ENCODE data around the gene GRIN2D. TPM values are rescaled to one million over a fixed set of nuclear protein-coding genes. Genes with fewer than 3 reads are reported as not detected.

The GRIN2D gene
- total RNA-seq, 1 donor from 2014 or later = 0.34 TPM

DNA sequence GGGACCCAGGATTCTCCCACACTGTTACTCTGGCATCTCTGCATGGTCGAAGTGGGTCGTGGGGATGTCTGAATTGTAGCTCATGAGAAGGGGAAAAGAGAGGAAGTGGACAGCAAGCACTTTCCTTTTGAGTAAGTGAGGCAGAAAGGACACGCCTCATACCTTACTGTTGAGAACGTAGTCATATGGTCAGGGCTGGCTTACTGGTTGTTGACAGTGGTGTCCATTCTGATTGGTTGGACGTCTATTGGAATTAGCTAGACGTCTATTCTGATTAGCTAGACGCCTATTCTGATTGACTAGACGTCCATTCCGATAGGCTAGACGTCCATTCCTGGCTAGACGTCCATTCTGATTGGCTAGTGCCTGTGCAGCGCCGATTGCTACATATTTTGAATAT is 12.4 kb downstream of the GRIN2D start:
- intact Hi-C loops (cut with micrococcal nuclease) = no loop called here
- Mint-ChIP-seq H3K4me3 (ENCODE audit: low read depth) (no peak overlapping the region), H3K27ac (no peak overlapping the region), H3K36me3 (ENCODE audit: low read depth) (no peaks in the 10 kb centered on the region), H3K27me3 (ENCODE audit: low read depth) (peaks cover 13% of the 10 kb centered on the region), H3K9me3 (no peaks in the 10 kb centered on the region), H3K4me1 (ENCODE audit: low read depth) (peaks cover 4% of the 10 kb centered on the region)
- no peak for DNase-seq (ENCODE audit: low spot score)

DNA sequence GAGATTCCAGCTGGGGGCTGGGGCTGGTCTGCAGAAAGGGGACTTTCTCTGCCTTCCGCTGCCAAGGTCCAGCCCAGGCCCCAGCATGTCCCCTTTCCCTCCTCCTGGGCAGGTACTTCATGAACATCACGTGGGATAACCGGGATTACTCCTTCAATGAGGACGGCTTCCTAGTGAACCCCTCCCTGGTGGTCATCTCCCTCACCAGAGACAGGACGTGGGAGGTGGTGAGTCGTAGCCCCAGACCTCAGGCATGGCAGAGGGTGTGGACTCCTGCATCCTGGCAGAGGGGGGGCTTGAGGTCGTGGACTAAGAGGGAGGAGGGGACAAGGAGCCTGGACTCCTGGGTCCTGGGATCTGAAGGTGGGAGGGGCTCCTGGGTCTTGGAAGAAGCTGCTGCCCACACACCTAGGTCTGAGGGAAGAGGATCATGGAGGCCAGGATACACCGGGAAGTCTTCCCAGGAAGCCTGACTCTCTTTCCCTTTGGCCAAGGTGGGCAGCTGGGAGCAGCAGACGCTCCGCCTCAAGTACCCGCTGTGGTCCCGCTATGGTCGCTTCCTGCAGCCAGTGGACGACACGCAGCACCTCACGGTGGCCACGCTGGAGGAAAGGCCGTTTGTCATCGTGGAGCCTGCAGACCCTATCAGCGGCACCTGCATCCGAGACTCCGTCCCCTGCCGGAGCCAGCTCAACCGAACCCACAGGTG is 20.6 kb downstream of the GRIN2D start:
- no peaks in the 10 kb centered on the region for H3K36me3 Mint-ChIP-seq (ENCODE audit: low read depth)
- H3K27me3 Mint-ChIP-seq (ENCODE audit: low read depth) = peaks cover 18% of the 10 kb centered on the region
- intact Hi-C loops (cut with micrococcal nuclease) = no loop called here
- no peaks in the 10 kb centered on the region for H3K9me3 Mint-ChIP-seq
- H3K4me3 Mint-ChIP-seq (ENCODE audit: low read depth) = no peak overlapping the region
- no peak for DNase-seq (ENCODE audit: low spot score)
- H3K4me1 Mint-ChIP-seq (ENCODE audit: low read depth) = peaks cover 24% of the 10 kb centered on the region
- H3K27ac Mint-ChIP-seq = no peak overlapping the region

DNA sequence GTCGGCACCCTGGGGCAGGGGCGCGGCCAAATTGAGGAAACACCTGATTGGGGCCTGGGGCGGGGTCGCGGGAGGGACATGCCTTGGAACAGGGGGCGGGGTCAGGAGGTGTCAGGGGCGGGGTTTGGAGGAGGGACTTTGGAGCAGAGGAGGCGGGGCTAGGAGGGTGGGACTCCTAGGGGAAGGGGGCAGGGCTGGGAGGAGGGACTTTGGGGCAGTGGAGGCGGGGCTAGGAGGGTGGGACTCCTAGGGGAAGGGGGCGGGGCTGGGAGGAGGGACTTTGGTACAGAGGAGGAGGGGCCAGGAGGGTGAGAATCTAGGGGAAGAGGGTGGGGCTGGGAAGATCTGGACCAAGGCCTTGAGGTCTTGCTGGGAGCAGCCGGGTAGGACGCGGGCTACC is 21.9 kb downstream of the GRIN2D start:
- intact Hi-C loops (cut with micrococcal nuclease) = no loop called here
- peak overlapping the region; percentile 56 for H3K4me3 Mint-ChIP-seq (ENCODE audit: low read depth)

DNA sequence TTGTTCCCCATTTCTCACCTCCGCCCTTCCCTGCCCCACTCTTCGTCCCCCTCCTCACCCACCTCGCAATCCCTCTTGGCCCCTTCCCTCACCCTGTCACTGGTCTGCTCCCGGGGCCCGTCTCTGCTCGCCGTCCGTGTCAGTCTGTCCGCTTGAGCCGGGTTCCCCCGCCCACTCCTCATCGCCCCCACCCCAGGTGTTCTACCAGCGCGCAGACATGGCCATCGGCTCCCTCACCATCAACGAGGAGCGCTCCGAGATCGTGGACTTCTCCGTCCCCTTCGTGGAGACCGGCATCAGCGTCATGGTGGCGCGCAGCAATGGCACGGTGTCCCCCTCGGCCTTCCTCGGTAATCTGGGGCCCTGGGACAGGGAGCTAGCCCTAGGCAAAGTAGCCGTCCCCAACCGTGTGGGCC is 22.3 kb downstream of the GRIN2D start:
- H3K4me3 Mint-ChIP-seq (ENCODE audit: low read depth) = peak overlapping the region; percentile 56

More for the DNA sequence above, 21.9 kb downstream of the GRIN2D start:
- H3K27ac Mint-ChIP-seq = no peak overlapping the region
- no peaks in the 10 kb centered on the region for H3K36me3 Mint-ChIP-seq (ENCODE audit: low read depth)
- peaks cover 26% of the 10 kb centered on the region for H3K4me1 Mint-ChIP-seq (ENCODE audit: low read depth)
- H3K27me3 Mint-ChIP-seq (ENCODE audit: low read depth) = peaks cover 18% of the 10 kb centered on the region
- H3K9me3 Mint-ChIP-seq = no peaks in the 10 kb centered on the region
- DNase-seq (ENCODE audit: low spot score) = peak; percentile 65

DNA sequence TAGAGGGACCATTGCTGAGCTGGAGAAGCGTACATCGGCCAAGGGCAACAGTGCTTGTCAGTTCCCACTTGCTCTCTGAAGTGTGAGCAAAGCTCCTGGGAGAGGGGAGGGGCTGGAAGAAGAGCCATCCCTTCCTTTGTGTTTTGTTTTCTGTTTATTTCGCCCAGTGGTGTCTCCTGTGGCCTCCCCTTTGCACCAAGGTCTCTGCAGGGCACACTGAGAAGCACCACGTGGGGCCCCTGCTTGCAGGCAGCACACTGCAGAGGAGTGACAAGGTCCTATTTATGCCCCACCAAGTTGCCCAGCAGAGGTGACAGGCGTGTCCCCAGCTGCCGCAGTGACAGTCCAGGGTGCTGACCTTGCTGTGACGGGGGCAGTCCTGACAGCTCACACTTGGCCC is 24.0 kb downstream of the GRIN2D start:
- Mint-ChIP-seq H3K27me3 (ENCODE audit: low read depth) (peaks cover 18% of the 10 kb centered on the region), H3K4me3 (ENCODE audit: low read depth) (no peak overlapping the region), H3K4me1 (ENCODE audit: low read depth) (peaks cover 26% of the 10 kb centered on the region), H3K9me3 (no peaks in the 10 kb centered on the region), H3K27ac (no peak overlapping the region), H3K36me3 (ENCODE audit: low read depth) (no peaks in the 10 kb centered on the region)
- intact Hi-C loops (cut with micrococcal nuclease) = no loop called here
- no peak for DNase-seq (ENCODE audit: low spot score)

More for the DNA sequence above, 22.3 kb downstream of the GRIN2D start:
- DNase-seq (ENCODE audit: low spot score) = no peak
- Mint-ChIP-seq H3K9me3 (no peaks in the 10 kb centered on the region), H3K4me1 (ENCODE audit: low read depth) (peaks cover 26% of the 10 kb centered on the region), H3K27me3 (ENCODE audit: low read depth) (peaks cover 18% of the 10 kb centered on the region), H3K27ac (no peak overlapping the region), H3K36me3 (ENCODE audit: low read depth) (no peaks in the 10 kb centered on the region)
- intact Hi-C loops (cut with micrococcal nuclease) = no loop called here

DNA sequence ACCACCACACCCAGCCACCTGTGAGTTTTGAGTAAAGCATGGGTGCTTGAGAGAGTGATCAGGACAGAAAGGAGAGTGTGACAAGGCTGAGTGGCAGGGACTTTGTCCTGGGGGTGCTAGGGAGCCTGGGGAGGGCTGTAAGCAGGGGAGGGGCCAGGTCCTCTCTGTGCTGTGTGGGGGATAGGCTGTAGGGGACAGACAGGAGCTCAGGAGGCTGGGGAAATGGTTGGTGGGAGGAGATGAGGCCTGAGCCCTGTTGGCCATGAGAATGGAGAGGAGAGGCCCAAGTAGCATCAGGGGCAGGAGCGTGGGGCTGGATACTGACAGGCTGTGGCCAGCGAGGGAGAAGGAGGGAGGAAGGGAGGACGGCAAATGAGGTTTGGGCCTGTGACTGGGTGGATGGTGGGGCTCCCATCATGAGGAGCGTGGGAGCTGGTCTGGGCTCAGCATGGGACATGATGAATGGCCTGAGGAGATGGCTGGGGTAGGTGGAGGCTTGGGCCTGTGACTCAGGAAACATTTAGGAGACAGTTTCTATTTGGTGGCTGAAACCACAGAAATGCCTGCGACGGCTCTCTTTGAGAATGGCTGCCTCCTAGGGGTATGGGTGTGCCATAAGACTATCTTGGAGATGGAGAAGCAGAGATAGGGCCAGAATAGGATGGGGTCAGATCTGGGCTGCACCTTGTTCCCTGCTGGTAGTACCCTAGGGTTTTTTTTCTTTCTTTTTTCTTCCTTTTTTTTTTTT is 25.0 kb downstream of the GRIN2D start:
- no peak for DNase-seq (ENCODE audit: low spot score)
- H3K36me3 Mint-ChIP-seq (ENCODE audit: low read depth) = no peaks in the 10 kb centered on the region
- no peaks in the 10 kb centered on the region for H3K9me3 Mint-ChIP-seq
- intact Hi-C loops (cut with micrococcal nuclease) = loop anchor here (1.0 to 2.0 kb wide), 3 partner anchors 16 to 55 kb away; partner anchors contain the start of genes GRWD1 and TMEM143
- H3K4me3 Mint-ChIP-seq (ENCODE audit: low read depth) = peak overlapping the region; percentile 67
- peaks cover 26% of the 10 kb centered on the region for H3K4me1 Mint-ChIP-seq (ENCODE audit: low read depth)
- H3K27ac Mint-ChIP-seq = peak overlapping the region; percentile 93
- peaks cover 16% of the 10 kb centered on the region for H3K27me3 Mint-ChIP-seq (ENCODE audit: low read depth)

DNA sequence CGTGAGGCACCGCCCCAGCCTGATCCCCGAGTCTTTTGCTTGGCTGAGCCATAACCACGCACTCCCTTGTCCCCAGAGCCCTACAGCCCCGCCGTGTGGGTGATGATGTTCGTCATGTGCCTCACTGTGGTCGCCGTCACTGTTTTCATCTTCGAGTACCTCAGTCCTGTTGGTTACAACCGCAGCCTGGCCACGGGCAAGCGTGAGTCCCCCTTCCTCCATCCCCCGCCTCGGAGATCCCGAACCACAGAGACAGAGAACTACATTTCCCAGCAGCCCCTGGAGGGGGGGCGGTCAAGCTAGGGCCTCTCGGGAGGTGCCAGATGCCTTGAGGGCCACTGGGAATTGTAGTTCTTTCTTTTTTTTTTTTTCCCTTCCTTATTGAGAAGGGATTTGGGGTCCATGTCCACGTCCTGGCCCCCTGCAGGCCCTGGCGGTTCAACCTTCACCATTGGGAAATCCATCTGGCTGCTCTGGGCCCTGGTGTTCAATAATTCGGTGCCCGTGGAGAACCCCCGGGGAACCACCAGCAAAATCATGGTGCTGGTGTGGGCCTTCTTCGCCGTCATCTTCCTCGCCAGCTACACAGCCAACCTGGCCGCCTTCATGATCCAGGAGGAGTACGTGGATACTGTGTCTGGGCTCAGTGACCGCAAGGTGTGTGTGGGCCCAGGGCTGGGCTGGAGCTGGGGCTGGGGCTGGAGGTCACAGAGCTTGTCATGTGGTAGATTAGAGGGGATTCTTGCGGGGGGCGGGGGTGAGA is 25.9 kb downstream of the GRIN2D start:
- Mint-ChIP-seq H3K9me3 (no peaks in the 10 kb centered on the region), H3K27ac (peak overlapping the region; percentile 93), H3K4me1 (ENCODE audit: low read depth) (peaks cover 20% of the 10 kb centered on the region), H3K36me3 (ENCODE audit: low read depth) (no peaks in the 10 kb centered on the region), H3K27me3 (ENCODE audit: low read depth) (peaks cover 10% of the 10 kb centered on the region), H3K4me3 (ENCODE audit: low read depth) (peak overlapping the region; percentile 67)
- DNase-seq (ENCODE audit: low spot score) = peak; percentile 67
- intact Hi-C loops (cut with micrococcal nuclease) = loop anchor here (1.0 to 2.0 kb wide), 3 partner anchors 17 to 56 kb away; partner anchors contain the start of genes GRWD1 and TMEM143

DNA sequence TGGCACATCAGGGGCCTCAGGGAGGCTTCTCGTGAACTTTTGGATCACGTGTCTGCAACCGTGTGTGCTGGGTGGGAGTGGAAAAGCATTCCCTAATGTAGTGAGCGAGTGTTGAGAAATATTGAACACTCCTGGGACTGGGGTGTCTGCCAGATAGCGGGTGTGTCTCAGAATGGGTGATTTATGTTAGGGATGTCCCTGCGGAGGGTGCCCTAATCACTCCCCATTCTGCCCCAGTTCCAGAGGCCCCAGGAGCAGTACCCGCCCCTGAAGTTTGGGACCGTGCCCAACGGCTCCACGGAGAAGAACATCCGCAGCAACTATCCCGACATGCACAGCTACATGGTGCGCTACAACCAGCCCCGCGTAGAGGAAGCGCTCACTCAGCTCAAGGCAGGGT is 28.1 kb downstream of the GRIN2D start:
- Mint-ChIP-seq H3K27ac (no peak overlapping the region), H3K27me3 (ENCODE audit: low read depth) (peaks cover under 1% of the 10 kb centered on the region), H3K36me3 (ENCODE audit: low read depth) (no peaks in the 10 kb centered on the region), H3K4me1 (ENCODE audit: low read depth) (peaks cover 21% of the 10 kb centered on the region), H3K4me3 (ENCODE audit: low read depth) (no peak overlapping the region), H3K9me3 (no peaks in the 10 kb centered on the region)
- intact Hi-C loops (cut with micrococcal nuclease) = no loop called here
- DNase-seq (ENCODE audit: low spot score) = no peak

DNA sequence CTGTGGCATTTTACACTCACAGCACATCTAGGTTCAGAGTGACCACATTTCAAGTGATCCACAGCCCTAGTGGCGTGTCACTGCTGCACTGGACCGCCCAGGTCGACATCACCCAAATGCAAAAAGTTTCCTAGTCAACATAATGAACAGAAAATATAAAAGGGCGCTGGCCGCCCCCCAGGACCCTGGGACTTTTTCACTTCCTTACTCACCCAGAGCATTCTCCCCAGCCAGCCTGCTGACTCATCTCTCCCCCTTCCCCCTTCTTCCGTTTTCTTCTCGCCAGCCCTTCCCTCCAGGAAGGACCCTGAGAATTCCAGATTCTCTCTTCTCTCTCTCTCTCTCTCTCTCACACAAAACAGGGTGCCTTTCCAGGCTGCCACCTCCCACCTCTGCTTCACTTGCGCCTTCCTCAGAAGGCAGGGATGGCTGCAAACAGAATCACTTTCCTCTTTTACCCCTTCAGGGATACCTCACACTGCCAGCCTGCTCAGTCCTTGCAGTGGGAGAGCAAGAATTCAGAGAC is 31.3 kb downstream of the GRIN2D start:
- peaks cover 5% of the 10 kb centered on the region for H3K4me1 Mint-ChIP-seq (ENCODE audit: low read depth)
- intact Hi-C loops (cut with micrococcal nuclease) = no loop called here
- H3K36me3 Mint-ChIP-seq (ENCODE audit: low read depth) = no peaks in the 10 kb centered on the region
- DNase-seq (ENCODE audit: low spot score) = no peak
- H3K9me3 Mint-ChIP-seq = no peaks in the 10 kb centered on the region
- H3K4me3 Mint-ChIP-seq (ENCODE audit: low read depth) = no peak overlapping the region
- no peaks in the 10 kb centered on the region for H3K27me3 Mint-ChIP-seq (ENCODE audit: low read depth)
- H3K27ac Mint-ChIP-seq = peak overlapping the region; percentile 3

DNA sequence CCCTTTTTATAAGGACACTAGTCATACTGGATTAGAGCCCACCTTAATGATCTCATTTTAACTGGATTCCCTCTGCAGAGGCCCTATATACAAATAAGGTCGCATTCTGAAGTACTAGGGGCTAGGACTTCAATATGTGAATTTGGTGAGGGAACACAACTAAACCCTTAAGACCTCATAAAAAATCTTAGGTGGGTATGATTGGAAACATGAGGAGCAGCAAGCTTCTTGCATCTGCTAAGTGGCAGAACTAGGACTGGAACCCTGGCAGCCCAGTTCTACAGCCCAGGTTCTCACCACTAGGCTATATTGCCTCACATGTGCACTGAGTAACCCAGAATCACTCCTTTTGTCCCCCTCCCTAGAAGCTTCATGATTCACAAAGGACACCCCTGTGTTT is 35.2 kb downstream of the GRIN2D start:
- intact Hi-C loops (cut with micrococcal nuclease) = no loop called here
- Mint-ChIP-seq H3K36me3 (ENCODE audit: low read depth) (no peaks in the 10 kb centered on the region), H3K4me1 (ENCODE audit: low read depth) (peaks cover 5% of the 10 kb centered on the region), H3K9me3 (no peaks in the 10 kb centered on the region), H3K4me3 (ENCODE audit: low read depth) (no peak overlapping the region), H3K27ac (no peak overlapping the region), H3K27me3 (ENCODE audit: low read depth) (no peaks in the 10 kb centered on the region)
- no peak for DNase-seq (ENCODE audit: low spot score)

DNA sequence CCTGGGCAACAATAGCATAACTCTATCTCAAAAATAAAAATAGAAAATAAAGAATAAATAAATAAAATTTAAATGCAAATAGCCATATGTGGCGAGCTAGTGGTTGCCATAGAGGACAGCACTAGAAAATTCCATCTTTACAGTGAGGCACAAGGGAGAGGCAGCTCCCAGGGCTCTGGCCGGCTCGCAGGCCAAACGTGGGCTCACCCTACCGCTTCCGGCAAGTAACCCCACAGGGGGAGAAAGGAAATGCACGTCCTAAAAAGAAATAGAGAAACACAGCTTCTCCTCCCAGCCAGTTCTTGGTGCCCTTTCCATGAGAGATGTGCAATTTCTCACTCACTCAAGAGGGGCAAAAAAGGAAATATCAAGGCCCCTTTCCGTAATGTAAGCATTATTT is 39.9 kb downstream of the GRIN2D start:
- Mint-ChIP-seq H3K9me3 (no peaks in the 10 kb centered on the region), H3K27me3 (ENCODE audit: low read depth) (peaks cover 4% of the 10 kb centered on the region), H3K4me3 (ENCODE audit: low read depth) (no peak overlapping the region), H3K36me3 (ENCODE audit: low read depth) (no peaks in the 10 kb centered on the region), H3K4me1 (ENCODE audit: low read depth) (no peaks in the 10 kb centered on the region), H3K27ac (no peak overlapping the region)
- DNase-seq (ENCODE audit: low spot score) = no peak
- intact Hi-C loops (cut with micrococcal nuclease) = no loop called here

DNA sequence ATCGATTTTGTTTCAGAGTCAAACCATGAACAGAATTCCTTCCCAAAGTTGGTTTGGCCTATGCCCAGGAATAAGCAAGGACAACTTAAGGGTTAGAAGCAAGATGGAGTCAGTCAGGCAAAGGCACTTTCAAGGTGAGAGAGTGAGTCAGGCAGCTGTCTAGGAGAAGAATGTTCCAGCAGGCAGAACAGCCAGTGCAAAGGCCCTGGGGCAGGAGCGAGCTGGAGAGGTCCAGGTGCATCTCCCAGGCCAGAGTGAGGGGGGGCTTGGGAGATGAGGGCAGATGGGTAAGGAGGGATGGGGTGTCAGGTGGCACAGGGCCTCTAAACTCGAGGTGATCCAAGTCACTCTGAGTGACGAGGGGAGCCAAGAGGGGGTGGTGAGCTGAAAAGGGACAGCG is 43.1 kb downstream of the GRIN2D start:
- H3K4me3 Mint-ChIP-seq (ENCODE audit: low read depth) = no peak overlapping the region
- H3K4me1 Mint-ChIP-seq (ENCODE audit: low read depth) = no peaks in the 10 kb centered on the region
- no peaks in the 10 kb centered on the region for H3K36me3 Mint-ChIP-seq (ENCODE audit: low read depth)
- H3K9me3 Mint-ChIP-seq = no peaks in the 10 kb centered on the region
- no peak overlapping the region for H3K27ac Mint-ChIP-seq
- no peak for DNase-seq (ENCODE audit: low spot score)
- intact Hi-C loops (cut with micrococcal nuclease) = no loop called here
- H3K27me3 Mint-ChIP-seq (ENCODE audit: low read depth) = peaks cover 10% of the 10 kb centered on the region

All from activated T-helper 2 cell treated with anti-CD3 and anti-CD28 coated beads, Interferon-gamma antibody, Interleukin-2, Interleukin-4, amounts not matched to agents 10 μg/mL and 5 μg/mL and 100 μg/mL, durations not matched to agents 14 hours and 24 hours and 36 hours (primary cell).